NB4 (cell line): Measurements from ENCODE around the gene CILP.
"Not testable (repeated sequence)": the region's sequence is repeated elsewhere in the genome, so short reads cannot be mapped to it uniquely, and the experiment has no call there.

Source experiments
- MYC ChIP-seq: IDR thresholded peaks from 2 replicates; pipeline ENCODE4 v1.6.1; 2011; ENCODE audit warnings: low read depth, low read length
- POLR2A ChIP-seq: IDR thresholded peaks from 2 replicates; pipeline ENCODE4 v1.6.1; 2011; ENCODE audit warnings: mild to moderate bottlenecking; ENCODE audit not compliant: insufficient read length; ENCODE audit errors: extremely low read depth
- TF ChIP-seq, protein P1 (sequence below): IDR thresholded peaks from one replicate; pipeline ENCODE4 v1.5.1; 2012; ENCODE audit warnings: low read depth, low read length
- TF ChIP-seq, protein P2 (sequence below): IDR thresholded peaks from 2 replicates; pipeline ENCODE4 v1.6.1; 2011; ENCODE audit warnings: low read depth, low read length

DNA sequence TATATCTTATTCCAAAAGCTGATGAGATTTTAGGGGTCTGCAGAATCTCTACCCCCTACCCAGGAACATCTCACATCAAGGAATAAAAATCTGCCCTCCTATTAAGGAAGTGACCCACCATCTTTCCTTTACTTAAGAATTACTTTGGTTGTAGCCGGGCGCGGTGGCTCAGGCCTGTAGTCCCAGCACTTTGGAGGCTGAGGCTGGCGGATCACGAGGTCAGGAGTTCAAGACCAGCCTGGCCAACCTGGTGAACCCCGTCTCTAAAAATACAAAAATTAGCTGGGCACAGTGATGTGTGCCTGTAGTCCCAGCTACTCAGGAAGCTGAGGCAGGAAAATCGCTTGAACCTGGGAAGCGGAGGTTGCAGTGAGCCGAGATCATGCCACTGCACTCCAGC lies 22.8 kb downstream of the CILP start:
- TF ChIP-seq POLR2A, MYC: not testable (repeated sequence)
- TF ChIP-seq, protein P1, sequence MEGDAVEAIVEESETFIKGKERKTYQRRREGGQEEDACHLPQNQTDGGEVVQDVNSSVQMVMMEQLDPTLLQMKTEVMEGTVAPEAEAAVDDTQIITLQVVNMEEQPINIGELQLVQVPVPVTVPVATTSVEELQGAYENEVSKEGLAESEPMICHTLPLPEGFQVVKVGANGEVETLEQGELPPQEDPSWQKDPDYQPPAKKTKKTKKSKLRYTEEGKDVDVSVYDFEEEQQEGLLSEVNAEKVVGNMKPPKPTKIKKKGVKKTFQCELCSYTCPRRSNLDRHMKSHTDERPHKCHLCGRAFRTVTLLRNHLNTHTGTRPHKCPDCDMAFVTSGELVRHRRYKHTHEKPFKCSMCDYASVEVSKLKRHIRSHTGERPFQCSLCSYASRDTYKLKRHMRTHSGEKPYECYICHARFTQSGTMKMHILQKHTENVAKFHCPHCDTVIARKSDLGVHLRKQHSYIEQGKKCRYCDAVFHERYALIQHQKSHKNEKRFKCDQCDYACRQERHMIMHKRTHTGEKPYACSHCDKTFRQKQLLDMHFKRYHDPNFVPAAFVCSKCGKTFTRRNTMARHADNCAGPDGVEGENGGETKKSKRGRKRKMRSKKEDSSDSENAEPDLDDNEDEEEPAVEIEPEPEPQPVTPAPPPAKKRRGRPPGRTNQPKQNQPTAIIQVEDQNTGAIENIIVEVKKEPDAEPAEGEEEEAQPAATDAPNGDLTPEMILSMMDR, result not testable (repeated sequence)
- TF ChIP-seq, protein P2, sequence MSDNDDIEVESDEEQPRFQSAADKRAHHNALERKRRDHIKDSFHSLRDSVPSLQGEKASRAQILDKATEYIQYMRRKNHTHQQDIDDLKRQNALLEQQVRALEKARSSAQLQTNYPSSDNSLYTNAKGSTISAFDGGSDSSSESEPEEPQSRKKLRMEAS, result not testable (repeated sequence)
